ENCODE data around the gene CTBP2.

GRCh38 chr10:125133696-125134482, 26.5 kb downstream of the CTBP2 start:
- TF ChIP-seq POLR2AphosphoS5 (IDR thresholded peaks at IDR 0.05) (no peak), CTCF (IDR thresholded peaks at IDR 0.05) (no peak)

All from breast epithelium (tissue), 3 donors.